Measurements from ENCODE around the gene SERP2.

DNA sequence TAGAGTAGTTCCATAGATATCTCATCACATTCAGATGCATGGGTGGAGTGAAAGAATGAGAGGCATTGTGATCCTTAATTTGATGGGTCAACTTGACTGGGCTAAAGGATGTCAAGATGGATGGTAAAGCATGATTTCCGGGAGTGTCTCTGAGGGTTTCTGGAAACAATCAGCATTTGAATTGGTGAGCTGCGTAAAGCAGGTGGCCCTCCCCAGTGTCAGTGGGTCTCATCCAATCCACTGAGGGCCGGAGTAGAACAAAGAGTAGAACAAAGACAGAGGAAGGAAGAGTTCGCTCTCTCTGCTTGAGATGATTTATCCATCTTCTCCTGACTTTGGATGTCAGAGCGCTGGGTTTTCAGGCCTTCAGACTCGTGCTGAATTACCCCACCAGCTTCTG lies 43.1 kb downstream of the SERP2 start:
- TF ChIP-seq POLR2A (IDR thresholded peaks at IDR 0.05): no peak
- TF ChIP-seq, protein P1, sequence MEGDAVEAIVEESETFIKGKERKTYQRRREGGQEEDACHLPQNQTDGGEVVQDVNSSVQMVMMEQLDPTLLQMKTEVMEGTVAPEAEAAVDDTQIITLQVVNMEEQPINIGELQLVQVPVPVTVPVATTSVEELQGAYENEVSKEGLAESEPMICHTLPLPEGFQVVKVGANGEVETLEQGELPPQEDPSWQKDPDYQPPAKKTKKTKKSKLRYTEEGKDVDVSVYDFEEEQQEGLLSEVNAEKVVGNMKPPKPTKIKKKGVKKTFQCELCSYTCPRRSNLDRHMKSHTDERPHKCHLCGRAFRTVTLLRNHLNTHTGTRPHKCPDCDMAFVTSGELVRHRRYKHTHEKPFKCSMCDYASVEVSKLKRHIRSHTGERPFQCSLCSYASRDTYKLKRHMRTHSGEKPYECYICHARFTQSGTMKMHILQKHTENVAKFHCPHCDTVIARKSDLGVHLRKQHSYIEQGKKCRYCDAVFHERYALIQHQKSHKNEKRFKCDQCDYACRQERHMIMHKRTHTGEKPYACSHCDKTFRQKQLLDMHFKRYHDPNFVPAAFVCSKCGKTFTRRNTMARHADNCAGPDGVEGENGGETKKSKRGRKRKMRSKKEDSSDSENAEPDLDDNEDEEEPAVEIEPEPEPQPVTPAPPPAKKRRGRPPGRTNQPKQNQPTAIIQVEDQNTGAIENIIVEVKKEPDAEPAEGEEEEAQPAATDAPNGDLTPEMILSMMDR (IDR thresholded peaks at IDR 0.05): no peak

All from thyroid gland (tissue), 4 donors.